Measurements from ENCODE around the gene LCT.

The LCT gene

GRCh38 chr2:135785032-135785431, 52.0 kb downstream of the LCT start:
- ChIA-PET POLR2A (no interaction called here), CTCF (interaction anchor here (1.0 to 13.4 kb wide), 7 partner anchors 9 to 58 kb away, joined by 3 to 110 read pairs (median 6); no protein-coding TSS in a partner anchor)
- TF ChIP-seq CTCF (IDR thresholded peaks at IDR 0.05; ENCODE audit: control extremely low read depth, extremely low read depth, low read depth, missing control alignments) = no peak
- DNase-seq (ENCODE audit: extremely low spot score) = no peak

- no peak for TF ChIP-seq CTCF (IDR thresholded peaks at IDR 0.05; ENCODE audit: control extremely low read depth, extremely low read depth, low read depth, missing control alignments)
- ChIA-PET POLR2A (no interaction called here), CTCF (interaction anchor here (2.5 to 13.4 kb wide), 4 partner anchors 8 to 39 kb away, joined by 6 to 110 read pairs (median 11); no protein-coding TSS in a partner anchor)
- no peak for DNase-seq (ENCODE audit: extremely low spot score)
These were observed 53.5 kb downstream of the LCT start for GRCh38 chr2:135783439-135783838.

- no peak for DNase-seq (ENCODE audit: extremely low spot score)
- TF ChIP-seq CTCF (IDR thresholded peaks at IDR 0.05; ENCODE audit: control extremely low read depth, extremely low read depth, low read depth, missing control alignments) = no peak
- POLR2A ChIA-PET = no interaction called here
- CTCF ChIA-PET = interaction anchor here (1.0 to 13.4 kb wide), 4 partner anchors 9 to 20 kb away, joined by 3 to 110 read pairs (median 7); no protein-coding TSS in a partner anchor
These were observed 54.8 kb downstream of the LCT start for GRCh38 chr2:135782231-135782630.

- no peak for TF ChIP-seq CTCF (IDR thresholded peaks at IDR 0.05; ENCODE audit: control extremely low read depth, extremely low read depth, low read depth, missing control alignments)
- DNase-seq (ENCODE audit: extremely low spot score) = no peak
- CTCF ChIA-PET = interaction anchor here (1.0 kb wide), 1 partner anchor 9 kb away, joined by 3 read pairs; no protein-coding TSS in a partner anchor
- POLR2A ChIA-PET = no interaction called here
These were observed 60.6 kb downstream of the LCT start for GRCh38 chr2:135776367-135776766.

GRCh38 chr2:135775420-135775819, 61.6 kb downstream of the LCT start:
- ChIA-PET POLR2A (no interaction called here), CTCF (no interaction called here)
- TF ChIP-seq CTCF (IDR thresholded peaks at IDR 0.05; ENCODE audit: control extremely low read depth, extremely low read depth, low read depth, missing control alignments) = no peak
- DNase-seq (ENCODE audit: extremely low spot score) = no peak

- DNase-seq (ENCODE audit: extremely low spot score) = no peak
- ChIA-PET CTCF (interaction anchor here (1.6 to 3.2 kb wide), 3 partner anchors 8 to 23 kb away, joined by 3 to 11 read pairs (median 6); no protein-coding TSS in a partner anchor), POLR2A (no interaction called here)
- no peak for TF ChIP-seq CTCF (IDR thresholded peaks at IDR 0.05; ENCODE audit: control extremely low read depth, extremely low read depth, low read depth, missing control alignments)
These were observed 63.1 kb downstream of the LCT start for GRCh38 chr2:135773917-135774316.
